Right lobe of liver (tissue), 4 donors: ENCODE data around the gene CEP170B.

Source experiments
- CTCF ChIP-seq, 4 donors: fragments of 200-600 bp in 3 of 4; fragments of 450-650 bp in 1 of 4; IDR thresholded peaks; one replicate each; pipeline versions ENCODE4 v1.5.1 to v1.8.0; 2016 to 2022; ENCODE audit warnings: antibody characterized with exemption in 4 of 4, mild to moderate bottlenecking in 2 of 4
- POLR2A ChIP-seq: fragments of 450-650 bp; IDR thresholded peaks from one replicate; pipeline ENCODE4 v1.6.1; 2017; ENCODE audit warnings: antibody characterized with exemption, mild to moderate bottlenecking
- donor health status: DM: no; HTN: no; CAD: no.
- donor health status: DM: no; HTN: no; CAD: no.
- donor health status: DM: no; HTN: yes; CAD: no.

GRCh38 chr14:104820669-104821228 lies 44.3 kb upstream of the CEP170B start:
- TF ChIP-seq CTCF (IDR thresholded peaks at IDR 0.05) (peak; percentile 43 to 56 (median 53)), POLR2A (no peak)
